Measurements from ENCODE around the gene SELENOP. TPM values are rescaled to one million over a fixed set of nuclear protein-coding genes. Genes with fewer than 3 reads are reported as not detected.

SELENOP gene
- total and polyA plus RNA-seq, 9 of the 15 experiments (the other 6 are each of a cell fraction or from before 2014, with no cell fraction given): 3.2 to 6.3 (median 4.5) TPM

DNA sequence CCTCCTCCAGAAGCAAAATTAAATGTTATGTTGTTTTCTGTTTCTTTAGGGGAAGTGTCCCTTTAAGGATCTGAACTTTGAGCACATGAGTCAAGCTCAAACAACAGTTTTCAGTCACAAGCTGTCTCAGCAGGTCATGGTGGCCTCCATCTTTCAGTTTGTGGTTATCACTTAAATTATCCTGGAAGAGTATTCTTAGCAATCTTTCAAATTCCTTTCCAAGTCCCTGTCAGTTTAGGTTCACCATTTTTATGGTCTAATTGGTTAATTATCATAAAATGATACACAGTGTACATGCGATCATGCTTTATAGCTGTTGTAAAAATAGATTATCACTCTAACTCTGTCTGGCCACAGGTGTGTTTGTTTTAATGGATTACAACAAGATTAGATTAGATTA is 43.1 kb upstream of the SELENOP start (continued):
- no peak for TF ChIP-seq MGA (IDR thresholded peaks at IDR 0.05)
- 0 out of 2 replicates have a peak, but pooled peaks have one; percentile 34 for TF ChIP-seq MEF2D (tag; conservative IDR thresholded peaks at IDR 0.05; ENCODE audit: low read depth)
- no peak for TF ChIP-seq CBX2 (IDR thresholded peaks at IDR 0.05; ENCODE audit: insufficient read depth, low read length, poor library complexity, severe bottlenecking)
- TF ChIP-seq SNIP1 (IDR thresholded peaks at IDR 0.05; ENCODE audit: low read depth): no peak
- TF ChIP-seq, protein P1, sequence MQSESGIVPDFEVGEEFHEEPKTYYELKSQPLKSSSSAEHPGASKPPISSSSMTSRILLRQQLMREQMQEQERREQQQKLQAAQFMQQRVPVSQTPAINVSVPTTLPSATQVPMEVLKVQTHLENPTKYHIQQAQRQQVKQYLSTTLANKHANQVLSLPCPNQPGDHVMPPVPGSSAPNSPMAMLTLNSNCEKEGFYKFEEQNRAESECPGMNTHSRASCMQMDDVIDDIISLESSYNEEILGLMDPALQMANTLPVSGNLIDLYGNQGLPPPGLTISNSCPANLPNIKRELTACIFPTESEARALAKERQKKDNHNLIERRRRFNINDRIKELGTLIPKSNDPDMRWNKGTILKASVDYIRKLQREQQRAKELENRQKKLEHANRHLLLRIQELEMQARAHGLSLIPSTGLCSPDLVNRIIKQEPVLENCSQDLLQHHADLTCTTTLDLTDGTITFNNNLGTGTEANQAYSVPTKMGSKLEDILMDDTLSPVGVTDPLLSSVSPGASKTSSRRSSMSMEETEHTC (IDR thresholded peaks at IDR 0.05): no peak
- no peak for TF ChIP-seq ZBTB8A (IDR thresholded peaks at IDR 0.05; ENCODE audit: partially characterized antibody)
- no peak for TF ChIP-seq HIVEP1 (CRISPR knock-in tag; IDR thresholded peaks at IDR 0.05)
- TF ChIP-seq IRF2 (CRISPR knock-in tag; IDR thresholded peaks at IDR 0.05): no peak
- no peak for TF ChIP-seq NR2C2 (CRISPR knock-in tag; IDR thresholded peaks at IDR 0.05)
- TF ChIP-seq NR2C2 (tag; IDR thresholded peaks at IDR 0.05): peak; percentile 78
- TF ChIP-seq NR2C1 (IDR thresholded peaks at IDR 0.05): no peak
- TF ChIP-seq NR2C1 (tag; IDR thresholded peaks at IDR 0.05): peak; percentile 44; the same call in 1 of the 2 replicates
- TF ChIP-seq PTTG1 (tag; IDR thresholded peaks at IDR 0.05; ENCODE audit: low read depth): no peak
- TF ChIP-seq BACH1 (tag; IDR thresholded peaks at IDR 0.05): 0 out of 2 replicates have a peak, but pooled peaks have one; percentile 27
- TF ChIP-seq XRCC3 (IDR thresholded peaks at IDR 0.05): no peak
- TF ChIP-seq ZNF41 (CRISPR knock-in tag; conservative IDR thresholded peaks at IDR 0.05): 0 out of 2 replicates have a peak, but pooled peaks have one; percentile 27

Measured in K562 (cell line).